ENCODE measurements around the gene ZSCAN2.

DNA sequence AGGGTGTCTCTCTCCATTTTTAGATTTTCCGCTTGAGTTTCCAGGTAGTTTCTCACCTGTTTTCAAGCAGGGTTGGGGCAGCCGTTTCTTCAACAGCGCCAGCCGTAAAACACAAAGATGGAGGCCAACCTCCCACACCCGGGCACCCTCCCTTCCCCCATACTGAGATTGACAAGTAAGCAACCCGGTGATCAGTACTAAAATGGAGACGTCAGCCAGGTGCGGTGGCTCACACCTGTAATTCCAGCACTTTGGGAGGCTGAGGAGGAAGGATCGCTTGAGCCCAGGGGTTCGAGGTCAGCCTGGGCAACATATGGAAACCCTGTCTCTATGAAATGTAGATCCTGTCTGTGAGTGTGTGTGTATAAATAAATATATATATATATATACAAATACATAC, 903 bp upstream of the ZSCAN2 start:
- TF ChIP-seq EP300 (IDR thresholded peaks at IDR 0.05; ENCODE audit: borderline replicate concordance) (no peak), YY1 (IDR thresholded peaks at IDR 0.05; ENCODE audit: low read depth) (no peak), ZBTB7A (IDR thresholded peaks at IDR 0.05; ENCODE audit: low read depth) (no peak), EGR1 (IDR thresholded peaks at IDR 0.05) (no peak), REST (IDR thresholded peaks at IDR 0.05; ENCODE audit: low read depth) (no peak), TAF1 (IDR thresholded peaks at IDR 0.05; ENCODE audit: low read depth) (no peak), FOXM1 (IDR thresholded peaks at IDR 0.05; ENCODE audit: borderline replicate concordance, low read depth) (no peak), CREB1 (IDR thresholded peaks at IDR 0.05; ENCODE audit: low read depth) (no peak), MAX (IDR thresholded peaks at IDR 0.05) (no peak), RAD21 (IDR thresholded peaks at IDR 0.05; ENCODE audit: low read depth) (no peak), CEBPB (IDR thresholded peaks at IDR 0.05) (no peak), TEAD4 (IDR thresholded peaks at IDR 0.05) (no peak)

Data from Ishikawa (cell line).